Ascending aorta (tissue), 2 donors: ENCODE results near the gene HVCN1. TPM values are rescaled to one million over a fixed set of nuclear protein-coding genes. Genes with fewer than 3 reads are reported as not detected.

Source experiments
- DNase-seq, 2 donors: peaks; one replicate each; pipeline ENCODE4 v3.0.0-alpha.2; 2019; ENCODE audit warnings: low spot score in 2 of 2
- H3K27ac ChIP-seq, 2 donors: fragments of 200-600 bp; sonication (generic); one replicate each; pipeline ENCODE4 v1.5.1; 2016 to 2017; ENCODE audit warnings: mild to moderate bottlenecking in 1 of 2
- H3K27me3 ChIP-seq: fragments of 200-600 bp; sonication (generic); one replicate; pipeline ENCODE4 v1.5.1; 2017
- H3K36me3 ChIP-seq, 2 donors: fragments of 200-600 bp; sonication (generic); one replicate each; pipeline ENCODE4 v1.5.1; 2016
- H3K4me1 ChIP-seq, 2 donors: fragments of 200-600 bp; sonication (generic); one replicate each; pipeline ENCODE4 v1.5.1; 2016 to 2017; ENCODE audit warnings: mild to moderate bottlenecking in 1 of 2
- H3K4me3 ChIP-seq, 2 donors: fragments of 200-600 bp; sonication (generic); one replicate each; pipeline ENCODE4 v1.5.1; 2016 to 2017; ENCODE audit warnings: mild to moderate bottlenecking in 1 of 2
- H3K9me3 ChIP-seq, 2 donors: fragments of 200-600 bp; sonication (generic); one replicate each; pipeline ENCODE4 v1.5.1; 2016
- intact Hi-C: fragments of 100-400 bp; cut with DNase I; formaldehyde crosslinking; loops from one replicate; pipeline ENCODE4 v1.15.1; 2023
- total RNA-seq: library from RNA; depleted of rRNA; stranded (reverse); fragments of >200 nt; gene quantifications from one replicate; pipeline ENCODE4 v1.1.0, GENCODE V29; 2016
- TF ChIP-seq, protein P1 (sequence below), 3 experiments: fragments of 200-600 bp in 2 of 3; fragments of 450-650 bp in 1 of 3; sonication (generic) in 2 of 3; IDR thresholded peaks; one replicate each; pipeline ENCODE4 v1.5.1; 2016 to 2019; ENCODE audit warnings: antibody characterized with exemption in 3 of 3, mild to moderate bottlenecking in 1 of 3, moderate library complexity in 1 of 3

Gene HVCN1
- total RNA-seq, 1 donor from 2014 or later, result 1.3 TPM

DNA sequence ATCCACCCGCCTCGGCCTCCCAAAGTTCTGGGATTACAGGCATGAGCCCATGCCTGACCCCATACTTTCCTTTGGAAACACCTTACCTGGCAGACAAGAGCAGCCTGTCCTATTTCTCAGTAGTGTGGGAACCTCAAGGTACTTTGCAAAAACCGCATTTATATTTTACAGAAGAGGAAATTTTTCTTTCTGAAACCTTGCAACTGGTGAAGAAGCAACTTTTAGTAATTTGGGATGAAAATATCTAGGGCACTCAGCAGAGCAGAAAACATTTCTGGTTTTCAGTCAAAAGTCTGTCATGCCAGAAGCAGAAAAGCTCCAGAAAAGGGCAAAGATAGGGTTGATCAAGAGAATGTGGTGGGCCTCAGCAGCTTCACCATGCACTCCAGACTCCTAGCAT is 21.2 kb downstream of the HVCN1 start:
- Histone ChIP-seq H3K9me3 (peaks cover 21 to 27% of the 10 kb centered on the region in 2 donors), H3K4me1 (no peaks in the 10 kb centered on the region), H3K4me3 (no peak overlapping the region), H3K36me3 (no peaks in the 10 kb centered on the region), H3K27ac (no peak overlapping the region), H3K27me3 (no peaks in the 10 kb centered on the region)
- no peak for DNase-seq
- intact Hi-C loops, result no loop called here
- TF ChIP-seq, protein P1, sequence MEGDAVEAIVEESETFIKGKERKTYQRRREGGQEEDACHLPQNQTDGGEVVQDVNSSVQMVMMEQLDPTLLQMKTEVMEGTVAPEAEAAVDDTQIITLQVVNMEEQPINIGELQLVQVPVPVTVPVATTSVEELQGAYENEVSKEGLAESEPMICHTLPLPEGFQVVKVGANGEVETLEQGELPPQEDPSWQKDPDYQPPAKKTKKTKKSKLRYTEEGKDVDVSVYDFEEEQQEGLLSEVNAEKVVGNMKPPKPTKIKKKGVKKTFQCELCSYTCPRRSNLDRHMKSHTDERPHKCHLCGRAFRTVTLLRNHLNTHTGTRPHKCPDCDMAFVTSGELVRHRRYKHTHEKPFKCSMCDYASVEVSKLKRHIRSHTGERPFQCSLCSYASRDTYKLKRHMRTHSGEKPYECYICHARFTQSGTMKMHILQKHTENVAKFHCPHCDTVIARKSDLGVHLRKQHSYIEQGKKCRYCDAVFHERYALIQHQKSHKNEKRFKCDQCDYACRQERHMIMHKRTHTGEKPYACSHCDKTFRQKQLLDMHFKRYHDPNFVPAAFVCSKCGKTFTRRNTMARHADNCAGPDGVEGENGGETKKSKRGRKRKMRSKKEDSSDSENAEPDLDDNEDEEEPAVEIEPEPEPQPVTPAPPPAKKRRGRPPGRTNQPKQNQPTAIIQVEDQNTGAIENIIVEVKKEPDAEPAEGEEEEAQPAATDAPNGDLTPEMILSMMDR (IDR thresholded peaks at IDR 0.05), result no peak

- H3K4me1 ChIP-seq, result no peaks in the 10 kb centered on the region
- H3K9me3 ChIP-seq, result peaks cover 21 to 27% of the 10 kb centered on the region in 2 donors
- no peak overlapping the region for H3K27ac ChIP-seq
- H3K4me3 ChIP-seq, result no peak overlapping the region
- intact Hi-C loops, result no loop called here
- TF ChIP-seq, protein P1 (IDR thresholded peaks at IDR 0.05), result no peak
- H3K27me3 ChIP-seq, result no peaks in the 10 kb centered on the region
- no peaks in the 10 kb centered on the region for H3K36me3 ChIP-seq
- no peak for DNase-seq
These were observed 22.0 kb downstream of the HVCN1 start for GRCh38 chr12:110666892-110667291.

GRCh38 chr12:110661337-110661972 is 27.5 kb downstream of the HVCN1 start:
- intact Hi-C loops, result no loop called here
- no peak for DNase-seq

DNA sequence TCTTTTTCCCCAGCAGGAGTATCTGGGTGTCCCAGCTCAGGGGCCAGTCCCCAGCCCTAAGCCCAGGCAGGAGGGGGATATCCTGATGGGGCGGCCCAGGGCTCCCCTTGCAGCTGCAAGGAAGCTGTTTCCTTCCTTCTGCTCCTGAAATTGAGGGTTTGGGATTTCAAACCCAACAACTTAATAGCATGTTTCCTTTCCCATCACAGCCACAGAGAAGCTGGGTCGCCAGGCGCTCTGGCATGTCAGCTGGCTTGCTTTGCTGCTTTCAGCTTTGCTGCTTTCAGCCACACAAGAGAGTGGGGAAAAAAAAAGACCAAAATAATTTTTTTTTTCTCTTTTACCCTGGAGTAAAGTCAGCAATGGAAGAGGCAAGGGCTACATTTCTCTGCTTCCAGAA is 30.0 kb downstream of the HVCN1 start:
- no peaks in the 10 kb centered on the region for H3K4me1 ChIP-seq
- DNase-seq, result no peak
- no peak overlapping the region for H3K4me3 ChIP-seq
- TF ChIP-seq, protein P1 (IDR thresholded peaks at IDR 0.05), result no peak
- H3K27me3 ChIP-seq, result no peaks in the 10 kb centered on the region
- intact Hi-C loops, result no loop called here
- H3K27ac ChIP-seq, result no peak overlapping the region
- no peaks in the 10 kb centered on the region for H3K9me3 ChIP-seq
- H3K36me3 ChIP-seq, result peaks cover 0 to 8% of the 10 kb centered on the region in 2 donors

More at GRCh38 chr12:110661337-110661972, 27.5 kb downstream of the HVCN1 start:
- TF ChIP-seq, protein P1 (IDR thresholded peaks at IDR 0.05), result no peak
- Histone ChIP-seq H3K36me3 (no peaks in the 10 kb centered on the region), H3K27ac (no peak overlapping the region), H3K4me1 (no peaks in the 10 kb centered on the region), H3K27me3 (no peaks in the 10 kb centered on the region), H3K9me3 (peaks cover 19 to 21% of the 10 kb centered on the region in 2 donors), H3K4me3 (no peak overlapping the region)

DNA sequence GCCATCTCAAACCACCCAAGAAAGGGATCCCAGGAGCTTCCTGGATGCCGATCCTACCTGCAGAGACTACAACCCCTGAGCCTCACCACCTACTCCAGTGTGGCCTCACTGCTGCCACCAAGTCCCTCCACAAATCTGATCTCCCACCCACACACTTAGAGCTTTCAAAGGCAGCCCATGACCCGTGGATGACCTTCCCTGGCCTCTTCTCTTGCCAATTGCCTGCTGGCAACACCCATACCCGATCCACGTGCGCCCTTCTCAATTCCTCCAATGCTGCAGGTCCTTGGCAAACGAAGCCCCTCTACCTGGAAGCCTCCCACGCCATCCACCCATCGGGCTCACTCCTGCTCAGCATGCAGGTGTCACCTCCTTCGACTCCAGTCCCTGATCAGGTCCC is 30.7 kb downstream of the HVCN1 start:
- no peak for DNase-seq
- Histone ChIP-seq H3K9me3 (no peaks in the 10 kb centered on the region), H3K4me3 (no peak overlapping the region), H3K4me1 (no peaks in the 10 kb centered on the region), H3K27me3 (no peaks in the 10 kb centered on the region), H3K27ac (no peak overlapping the region), H3K36me3 (peaks cover 0 to 8% of the 10 kb centered on the region in 2 donors)
- intact Hi-C loops, result no loop called here
- TF ChIP-seq, protein P1 (IDR thresholded peaks at IDR 0.05), result no peak
